ENCODE measurements around the gene AUTS2.
"Not testable (repeated sequence)": the region's sequence is repeated elsewhere in the genome, so short reads cannot be mapped to it uniquely, and the experiment has no call there.

AUTS2 gene

DNA sequence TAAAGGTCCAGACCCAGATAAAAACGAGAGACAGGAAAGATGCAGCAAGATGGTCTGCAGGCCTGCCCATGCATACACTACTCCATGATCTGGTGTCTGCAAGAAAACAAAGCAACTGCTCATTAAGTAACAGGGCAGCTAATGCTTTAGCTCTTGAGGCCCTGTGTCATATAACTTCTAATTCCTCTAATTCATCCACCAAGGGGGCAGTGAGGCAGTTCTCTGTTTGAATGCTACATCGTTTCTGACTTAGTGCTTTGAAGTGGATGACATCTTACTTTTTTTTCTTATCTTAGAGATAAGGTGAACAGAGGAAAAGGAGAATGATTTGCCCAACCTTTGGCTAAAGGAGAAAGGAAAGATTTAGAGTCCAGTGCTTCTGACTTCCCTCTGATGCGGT, 619.7 kb downstream of the AUTS2 start:
- FAIRE-seq: no peak

GRCh38 chr7:70219061-70219460, 620.8 kb downstream of the AUTS2 start:
- DNase-seq (ENCODE audit: low spot score) (no peak), FAIRE-seq (no peak)

More for the DNA sequence above, 619.7 kb downstream of the AUTS2 start:
- no peak for DNase-seq (ENCODE audit: low spot score)

GRCh38 chr7:70229242-70229641, 631.0 kb downstream of the AUTS2 start:
- FAIRE-seq: no peak

GRCh38 chr7:70230761-70231160, 632.5 kb downstream of the AUTS2 start:
- DNase-seq (ENCODE audit: low spot score): no peak
- no peak for FAIRE-seq

More at GRCh38 chr7:70229242-70229641, 631.0 kb downstream of the AUTS2 start:
- DNase-seq (ENCODE audit: low spot score): no peak

DNA sequence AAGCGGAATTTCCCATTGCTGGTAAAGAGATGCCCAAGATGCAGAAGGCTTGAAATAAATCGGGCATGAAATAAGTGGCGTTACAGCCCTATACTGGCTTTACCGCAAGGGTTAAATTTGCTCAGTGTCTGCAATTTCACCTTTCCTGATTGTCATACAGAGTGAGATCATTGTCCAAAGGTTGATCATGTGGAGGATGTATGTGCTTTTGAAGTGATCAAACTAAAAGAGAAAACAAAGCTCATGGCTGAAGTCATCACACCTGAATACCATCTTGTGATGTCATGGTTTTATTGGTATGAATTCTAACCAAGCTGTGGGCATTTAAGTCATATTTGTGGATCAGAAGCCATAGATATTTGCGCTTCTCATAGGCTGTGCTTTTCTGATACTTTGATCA, 635.5 kb downstream of the AUTS2 start:
- no peak for FAIRE-seq
- DNase-seq (ENCODE audit: low spot score): no peak

DNA sequence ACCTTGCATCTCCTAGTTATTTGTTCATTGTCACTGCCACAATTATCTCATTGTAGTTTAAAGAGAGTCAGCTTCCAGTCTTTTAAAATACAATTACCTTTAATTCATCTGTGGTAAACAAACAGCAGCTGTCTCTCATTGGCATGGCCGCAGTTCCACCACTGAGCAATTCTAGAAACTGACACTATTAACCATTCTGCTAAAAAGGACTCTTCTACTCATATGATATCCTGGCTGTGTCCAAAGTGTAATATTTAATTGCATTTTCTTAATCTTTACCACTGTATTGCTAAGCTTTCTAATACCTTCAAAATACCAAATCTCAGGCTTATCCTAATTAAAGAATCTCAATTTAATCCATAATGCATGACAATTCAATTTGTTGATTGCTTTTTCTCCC, 639.0 kb downstream of the AUTS2 start:
- FAIRE-seq (no peak), DNase-seq (ENCODE audit: low spot score) (no peak)

GRCh38 chr7:70237831-70238575, 639.7 kb downstream of the AUTS2 start:
- DNase-seq (ENCODE audit: low spot score) (no peak), FAIRE-seq (no peak)

GRCh38 chr7:70239918-70240317, 641.6 kb downstream of the AUTS2 start:
- FAIRE-seq (no peak), DNase-seq (ENCODE audit: low spot score) (no peak)

- no peak for FAIRE-seq
- DNase-seq (ENCODE audit: low spot score): no peak
Observed at GRCh38 chr7:70240873-70241272, 642.6 kb downstream of the AUTS2 start.

- DNase-seq (ENCODE audit: low spot score) (no peak), FAIRE-seq (no peak)
Observed at GRCh38 chr7:70241536-70242175, 643.4 kb downstream of the AUTS2 start.

GRCh38 chr7:70242826-70243225, 644.6 kb downstream of the AUTS2 start:
- FAIRE-seq (no peak), DNase-seq (ENCODE audit: low spot score) (no peak)

DNA sequence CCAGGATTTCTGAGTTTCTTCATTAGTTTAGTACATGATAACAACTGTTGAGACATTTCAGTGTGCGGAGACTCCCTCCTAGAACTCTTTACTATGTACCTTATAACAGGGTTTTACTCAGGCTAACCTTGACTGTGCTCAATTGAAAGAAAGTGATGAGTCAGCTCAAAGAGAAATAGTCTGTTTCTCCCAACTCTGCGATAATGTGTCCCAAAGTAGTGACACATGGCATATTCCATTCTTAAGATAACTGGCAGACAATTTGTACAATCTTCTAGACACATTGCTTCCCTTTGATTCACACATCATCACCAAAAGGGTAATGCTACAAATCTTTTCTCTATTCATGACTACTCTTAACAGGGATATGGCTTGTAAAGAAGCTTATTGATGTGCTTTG, 645.2 kb downstream of the AUTS2 start:
- FAIRE-seq (no peak), DNase-seq (ENCODE audit: low spot score) (no peak)

DNA sequence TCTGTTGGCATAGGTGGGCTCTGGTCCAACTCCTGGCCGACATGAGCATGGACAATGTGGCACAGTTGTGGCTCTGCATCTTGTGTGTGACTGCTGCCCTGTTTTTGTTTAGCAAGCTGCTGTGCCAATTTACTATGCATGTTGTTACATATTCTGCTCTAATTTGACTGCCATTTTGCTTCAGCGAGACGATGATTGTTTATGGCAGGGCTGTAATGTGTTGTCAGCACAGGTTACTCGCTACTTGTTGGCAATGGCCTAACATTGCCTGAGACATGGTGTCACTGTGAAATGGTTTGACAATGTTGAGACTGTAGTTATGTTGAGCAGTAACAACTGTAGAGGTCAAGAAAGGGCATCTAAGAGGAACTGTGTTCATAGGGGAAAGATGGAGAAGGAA, 659.6 kb downstream of the AUTS2 start:
- FAIRE-seq: no peak
- no peak for DNase-seq (ENCODE audit: low spot score)

GRCh38 chr7:70259502-70259901, 661.2 kb downstream of the AUTS2 start:
- DNase-seq (ENCODE audit: low spot score) (no peak), FAIRE-seq (no peak)

DNA sequence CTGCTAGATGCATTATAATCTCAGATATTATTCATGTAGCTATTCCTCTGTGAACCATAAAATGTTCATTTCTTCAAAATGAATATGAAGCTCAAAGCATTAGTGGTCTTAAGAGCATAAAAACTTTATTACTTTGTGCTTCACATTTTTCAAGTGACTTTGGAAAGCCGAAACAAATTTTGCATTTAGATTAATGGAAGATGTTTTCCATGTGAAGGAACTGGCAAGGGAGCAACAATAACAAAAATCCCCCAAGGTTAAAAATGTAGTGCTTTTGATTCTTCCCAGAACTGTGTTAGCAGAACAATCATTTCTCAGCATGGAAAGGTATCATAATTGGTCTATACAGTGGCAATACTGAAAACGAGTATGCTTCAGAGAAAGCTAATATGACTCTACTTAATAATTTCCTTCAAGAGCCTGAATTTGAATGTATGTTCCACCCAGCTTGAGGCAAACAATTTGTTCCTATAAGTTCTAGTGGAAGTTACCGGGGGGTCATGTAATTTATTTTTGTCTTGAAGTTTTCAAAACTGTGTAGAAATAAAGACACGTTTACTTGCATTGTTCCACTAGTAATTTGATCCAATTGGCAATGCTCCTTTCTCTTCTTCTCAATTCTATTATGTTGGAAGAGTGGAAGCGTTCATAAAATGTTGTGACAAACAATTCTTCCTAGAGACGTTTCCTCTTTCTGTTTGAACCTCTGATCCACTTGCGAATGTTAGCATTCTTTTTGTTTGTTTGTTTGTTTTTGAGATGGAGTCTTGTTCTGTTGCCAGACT, 665.4 kb downstream of the AUTS2 start:
- DNase-seq (ENCODE audit: low spot score) (no peak), FAIRE-seq (no peak)

- no peak for DNase-seq (ENCODE audit: low spot score)
- FAIRE-seq: no peak
Observed at GRCh38 chr7:70266186-70266585, 667.9 kb downstream of the AUTS2 start.

- no peak for FAIRE-seq
- DNase-seq (ENCODE audit: low spot score): no peak
Observed at GRCh38 chr7:70267381-70268120, 669.3 kb downstream of the AUTS2 start.

GRCh38 chr7:70268179-70268578, 669.9 kb downstream of the AUTS2 start:
- DNase-seq (ENCODE audit: low spot score): no peak
- no peak for FAIRE-seq

DNA sequence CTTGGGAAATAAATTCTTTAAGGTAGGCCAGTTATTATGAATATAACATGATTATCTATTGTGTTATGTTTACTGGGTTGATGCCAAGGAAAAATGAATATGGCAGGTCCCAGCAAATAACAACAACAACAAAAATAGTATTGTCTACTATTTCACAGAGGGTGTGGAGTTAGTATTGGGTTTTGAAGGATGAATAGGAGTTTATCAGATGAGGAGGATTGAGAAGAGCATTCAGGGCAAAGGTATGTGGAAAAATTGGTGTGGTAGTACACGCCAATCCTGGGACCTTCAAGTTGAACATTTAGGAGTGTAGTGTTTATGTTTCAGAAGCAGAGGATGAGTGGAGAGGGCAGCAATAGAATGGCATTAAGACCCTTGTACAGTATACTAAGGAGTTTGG, 671.9 kb downstream of the AUTS2 start:
- no peak for DNase-seq (ENCODE audit: low spot score)
- FAIRE-seq: no peak

- no peak for FAIRE-seq
- peak; percentile 21 for DNase-seq (ENCODE audit: low spot score)
Observed at GRCh38 chr7:70271617-70272081, 673.4 kb downstream of the AUTS2 start.

DNA sequence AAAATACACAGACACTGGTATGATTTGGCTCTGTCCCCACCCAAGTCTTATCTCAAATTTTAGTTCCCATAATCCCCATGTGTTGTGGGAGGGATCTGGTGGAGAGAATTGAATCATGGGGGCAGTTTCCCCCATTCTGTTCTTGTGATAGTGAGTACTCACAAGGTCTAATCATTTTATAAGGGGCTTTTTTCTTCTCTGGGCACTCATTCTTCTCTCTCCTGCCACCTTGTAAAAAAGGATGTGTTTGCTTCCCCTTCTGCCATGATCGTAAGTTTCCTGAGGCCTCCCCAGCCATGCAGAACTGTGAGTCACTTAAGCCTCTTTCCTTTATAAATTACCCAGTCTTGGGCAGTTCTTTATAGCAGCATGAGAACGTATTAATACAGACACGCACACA, 677.3 kb downstream of the AUTS2 start:
- FAIRE-seq; DNase-seq (ENCODE audit: low spot score): not testable (repeated sequence)
